NCI-H2196 treated with DMSO at 0.1 percent for 48 hours (cell line): ENCODE data around the gene ZNF837.

Experiments
- DNase-seq: peaks from one replicate; lab custom pipeline; 2025; ENCODE audit not compliant: unreplicated experiment; lab: John Stamatoyannopoulos, UW

The ZNF837 gene

GRCh38 chr19:58372311-58373133 is 8.3 kb downstream of the ZNF837 start:
- DNase-seq = no peak

- no peak for DNase-seq
These were observed 12.1 kb downstream of the ZNF837 start for GRCh38 chr19:58368561-58369360.

GRCh38 chr19:58367698-58368454 is 13.0 kb downstream of the ZNF837 start:
- DNase-seq = no peak

- DNase-seq = no peak
These were observed 14.0 kb downstream of the ZNF837 start for GRCh38 chr19:58366585-58367430.

- no peak for DNase-seq
These were observed 16.7 kb downstream of the ZNF837 start for GRCh38 chr19:58364146-58364545.

GRCh38 chr19:58362272-58362994 is 18.4 kb downstream of the ZNF837 start, which contains the start of gene ZNF497:
Gene ZNF497, minus strand, starts transcription at chr19:58362751. Its CDS starts 5,116 bp downstream, at chr19:58357635.
- DNase-seq = peak; percentile 96

GRCh38 chr19:58361900-58362271 is 18.9 kb downstream of the ZNF837 start:
- peak; percentile 48 for DNase-seq

- no peak for DNase-seq
These were observed 23.2 kb downstream of the ZNF837 start for GRCh38 chr19:58357481-58358145.

- DNase-seq = no peak
These were observed 23.9 kb downstream of the ZNF837 start for GRCh38 chr19:58356766-58357480.

- no peak for DNase-seq
These were observed 24.7 kb downstream of the ZNF837 start for GRCh38 chr19:58355908-58356765.

GRCh38 chr19:58355215-58355796 is 25.5 kb downstream of the ZNF837 start:
- no peak for DNase-seq

GRCh38 chr19:58354478-58355030 is 26.3 kb downstream of the ZNF837 start:
- DNase-seq = no peak

- no peak for DNase-seq
These were observed 26.9 kb downstream of the ZNF837 start for GRCh38 chr19:58353717-58354477.

- no peak for DNase-seq
These were observed 27.8 kb downstream of the ZNF837 start, which contains the start of gene A1BG for GRCh38 chr19:58352760-58353671. Gene A1BG, minus strand, starts transcription at chr19:58353492. Its CDS starts 55 bp downstream, at chr19:58353437.
